HPDE6-E6E7 (cell line): ENCODE data around the gene SCTR.

Experiments used
- DNase-seq: peaks from one replicate; pipeline ENCODE4 v3.0.0; 2011; ENCODE audit warnings: missing footprints; ENCODE audit errors: extremely low spot score

SCTR gene

DNA sequence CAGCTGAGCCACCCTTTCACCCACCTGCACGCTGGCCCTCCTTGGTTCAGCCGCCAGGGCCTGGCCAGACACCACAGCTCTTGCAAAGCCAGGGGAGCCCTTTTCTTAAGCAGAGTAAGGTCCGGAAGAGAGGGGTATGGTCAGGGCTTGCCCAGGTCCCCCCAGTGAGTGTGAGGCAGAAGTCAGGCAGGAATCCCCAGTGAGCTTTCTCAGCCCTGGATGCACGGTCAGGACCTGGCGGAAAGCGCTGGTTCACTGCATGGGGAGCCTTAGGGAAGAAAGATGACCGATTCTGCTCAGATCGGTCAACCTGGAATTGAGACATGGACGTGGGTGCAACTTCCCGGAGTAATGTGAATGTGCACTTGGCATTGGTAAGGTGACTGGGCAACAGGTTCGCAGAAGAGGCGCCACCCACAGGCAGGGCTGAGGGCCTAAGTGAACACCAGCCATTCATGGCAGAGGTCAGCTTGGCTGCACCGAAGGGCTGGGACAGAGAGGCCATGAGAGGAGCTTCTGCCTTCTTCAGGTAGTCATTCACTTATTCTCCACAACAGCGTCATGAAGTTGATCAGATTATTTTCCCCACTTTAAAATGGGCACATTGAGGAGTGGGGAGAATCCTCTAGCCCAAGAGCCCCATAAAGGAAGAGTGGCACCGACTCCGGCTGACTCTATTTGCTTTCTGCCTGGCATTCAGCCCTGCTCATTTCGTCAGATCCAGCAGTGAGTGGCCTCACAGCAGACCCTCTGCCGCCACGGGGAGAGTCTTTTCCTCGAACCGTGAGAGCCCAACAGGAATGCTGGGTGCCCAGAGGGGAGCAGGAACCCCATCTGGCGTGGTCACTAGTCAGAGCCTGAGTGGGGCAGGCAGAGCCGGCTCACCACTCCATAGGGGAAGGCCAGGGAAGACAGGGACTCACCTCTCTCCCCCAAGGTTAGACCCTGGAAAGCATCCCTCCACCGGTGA lies 35.8 kb downstream of the SCTR start:
- no peak for DNase-seq

DNA sequence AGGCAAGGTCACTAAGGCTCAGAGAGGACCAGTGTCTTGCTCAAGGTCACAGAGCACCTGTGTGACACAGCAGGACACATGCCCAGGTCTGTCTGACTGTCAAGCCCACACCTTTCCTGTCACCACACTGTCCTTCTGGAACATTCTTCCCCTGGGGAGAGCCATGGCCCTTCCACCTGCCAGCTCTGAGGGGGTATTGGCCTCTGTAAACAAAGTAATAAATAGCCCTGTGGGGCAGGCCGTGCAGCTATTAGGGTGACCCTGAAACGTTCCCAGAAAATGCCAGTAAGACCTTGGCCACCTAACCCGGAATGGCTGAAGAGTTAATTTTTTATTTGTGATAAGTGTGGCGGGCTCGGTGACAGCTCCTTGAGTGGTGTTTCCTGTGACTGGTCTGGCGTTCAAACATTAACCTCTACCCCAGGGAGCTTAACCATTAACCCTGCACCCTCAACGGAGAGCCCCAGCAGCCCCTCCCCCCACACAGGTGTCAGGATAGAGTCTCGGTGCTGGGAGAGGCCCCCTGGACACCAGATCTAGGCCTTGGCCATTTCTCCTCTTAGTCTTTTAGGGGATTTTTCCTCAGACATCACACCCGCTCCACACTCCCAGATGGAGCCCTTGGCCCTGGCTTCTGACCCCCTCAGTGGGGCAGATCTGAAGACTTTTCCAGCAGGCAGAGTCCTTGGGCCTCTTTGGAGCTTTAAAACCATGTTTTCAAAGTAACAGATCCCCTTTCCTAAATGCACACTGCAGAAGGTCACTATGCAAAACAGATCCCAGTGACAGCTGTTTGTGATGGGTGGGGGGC lies 36.6 kb downstream of the SCTR start:
- DNase-seq: no peak

DNA sequence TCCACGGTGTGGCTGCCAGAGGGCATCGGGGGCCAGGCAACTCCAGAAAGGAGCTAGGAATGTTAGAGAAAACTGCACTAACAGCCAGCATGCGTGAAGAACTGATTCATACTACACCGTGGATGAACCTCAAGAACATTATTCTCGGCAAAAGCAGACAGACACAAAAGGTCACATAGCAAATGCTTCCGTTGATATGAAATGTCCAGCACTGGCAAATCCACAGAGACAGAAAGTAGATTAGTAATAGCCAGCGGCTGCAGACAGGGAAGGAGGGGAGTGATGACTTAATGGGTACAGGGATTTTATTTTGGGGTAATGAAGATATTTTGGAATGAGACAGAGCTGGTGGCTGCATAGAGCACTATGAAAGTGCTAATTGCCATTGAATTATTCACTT lies 37.4 kb downstream of the SCTR start:
- DNase-seq: no peak

GRCh38 chr2:119486196-119486827 lies 38.0 kb downstream of the SCTR start:
- no peak for DNase-seq

GRCh38 chr2:119485336-119486110 lies 38.8 kb downstream of the SCTR start:
- DNase-seq: no peak

DNA sequence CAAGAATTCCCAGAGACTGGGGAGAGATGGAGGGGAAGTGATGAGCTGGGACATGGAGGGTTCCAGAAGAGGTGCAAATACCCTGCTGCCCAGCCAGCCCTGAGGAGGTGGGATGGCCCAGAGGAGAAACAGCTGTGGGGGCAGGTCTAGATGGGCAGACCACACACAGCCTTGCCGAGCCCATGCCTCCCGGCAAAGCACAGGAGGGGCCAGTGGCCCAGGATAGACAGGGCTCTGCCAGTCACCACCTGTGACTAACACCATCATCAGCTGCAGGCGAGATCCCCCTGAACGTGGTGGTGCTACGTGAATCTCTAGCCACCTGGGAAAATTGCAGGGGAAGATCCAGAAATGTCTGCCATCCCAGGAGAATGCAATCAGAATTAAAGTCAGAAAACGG lies 39.4 kb downstream of the SCTR start:
- no peak for DNase-seq

GRCh38 chr2:119483896-119484718 lies 40.2 kb downstream of the SCTR start:
- no peak for DNase-seq

DNA sequence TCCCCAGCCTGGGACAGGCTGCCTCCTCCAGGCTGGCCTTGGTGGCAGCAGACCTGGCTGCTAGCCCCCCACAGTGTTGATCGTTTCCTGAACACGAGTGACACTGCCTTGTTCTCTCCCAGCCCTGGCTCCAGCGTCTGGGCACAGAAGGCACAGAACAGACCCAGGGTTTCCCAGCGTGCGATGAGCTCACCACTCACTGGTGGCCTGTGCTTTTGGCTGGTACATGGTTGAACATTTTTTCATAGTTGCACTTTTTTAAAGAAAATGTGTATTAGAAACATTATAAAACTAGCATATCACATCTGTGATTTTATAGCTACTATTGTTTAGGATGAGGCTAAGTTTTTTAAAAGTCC lies 40.9 kb downstream of the SCTR start:
- DNase-seq: no peak

GRCh38 chr2:119482481-119483394 lies 41.5 kb downstream of the SCTR start:
- no peak for DNase-seq

DNA sequence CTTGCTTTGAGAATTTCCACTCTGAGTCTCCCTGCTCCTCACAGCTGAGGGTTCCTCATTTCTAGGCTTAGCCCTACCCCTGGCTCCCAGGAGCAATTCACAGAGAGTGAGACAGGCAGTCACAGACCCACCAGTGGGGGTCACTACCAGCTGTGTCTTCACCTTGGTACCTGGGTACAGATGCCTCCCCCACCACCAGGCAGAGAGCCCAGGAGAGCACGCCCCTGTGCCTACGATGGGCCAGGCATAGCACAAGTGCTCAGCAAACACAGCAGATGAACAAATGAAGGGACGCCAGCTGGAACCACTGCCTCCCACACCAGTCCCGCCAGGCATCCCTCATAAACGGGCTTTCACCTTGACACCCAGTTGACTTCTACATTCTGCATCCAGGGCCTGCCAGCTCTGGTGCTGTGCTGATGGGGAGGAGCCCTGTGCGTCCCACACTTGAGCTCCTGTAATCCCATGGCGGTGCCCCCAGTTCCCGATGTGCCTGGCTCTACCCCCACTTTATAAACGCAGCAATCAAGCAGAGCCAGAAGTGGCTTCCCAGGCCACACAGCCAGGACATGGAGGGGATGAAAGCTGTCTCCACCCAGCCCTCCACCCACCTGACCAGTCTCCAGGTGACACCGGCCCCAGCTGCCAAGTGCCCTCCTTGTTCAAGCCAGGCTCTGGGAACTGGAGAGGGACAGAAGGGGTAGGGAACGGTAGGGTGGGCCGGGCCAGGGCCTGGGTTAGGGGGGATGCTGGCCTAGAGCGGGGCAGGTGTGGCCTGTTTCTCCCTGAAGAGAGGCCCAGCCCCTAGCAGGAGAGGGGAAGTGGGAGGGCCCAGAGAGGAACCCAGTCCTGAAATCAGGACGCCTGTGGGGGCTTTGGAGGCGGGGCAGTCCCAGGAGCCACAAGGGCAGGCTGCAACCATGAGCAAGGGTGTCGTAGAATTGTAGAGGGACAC lies 42.5 kb downstream of the SCTR start:
- DNase-seq: no peak

DNA sequence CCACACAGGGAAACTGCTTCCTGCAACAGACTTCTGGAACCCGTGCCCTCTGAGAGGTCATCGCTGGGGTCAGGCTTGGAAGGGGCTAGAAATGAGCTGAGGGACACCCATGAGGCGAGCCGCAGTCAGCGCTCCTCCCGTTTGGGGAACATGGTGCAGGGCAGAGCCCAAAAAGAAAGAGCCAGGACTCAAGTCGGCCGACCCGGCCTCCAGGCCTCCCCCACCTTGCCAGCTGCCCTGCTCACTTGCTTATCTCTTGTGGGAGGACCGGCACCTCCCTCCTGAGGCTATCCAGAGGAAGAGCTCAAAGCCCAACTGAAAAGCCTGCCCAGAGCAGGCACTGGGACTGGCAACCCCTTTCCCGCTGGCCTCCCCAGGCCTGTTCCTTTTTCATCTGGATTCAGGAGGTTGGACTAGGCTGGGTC lies 43.6 kb downstream of the SCTR start:
- DNase-seq: no peak

DNA sequence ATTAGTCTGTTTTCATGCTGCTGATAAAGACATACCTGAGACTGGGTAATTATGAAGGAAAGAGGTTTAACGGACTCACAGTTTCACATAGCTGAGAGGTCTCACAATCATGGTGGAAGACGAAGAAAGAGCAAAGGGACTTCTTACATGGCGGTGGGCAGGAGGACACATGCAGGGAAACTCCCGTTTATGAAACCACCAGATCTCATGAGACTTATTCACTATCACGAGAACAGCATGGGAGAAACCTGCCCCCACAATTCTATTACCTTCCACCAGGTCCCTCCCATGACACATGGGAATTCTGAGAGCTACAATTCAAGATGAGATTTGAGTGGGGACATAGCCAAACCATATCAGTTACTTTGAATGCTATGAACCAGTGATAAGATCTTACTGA lies 44.1 kb downstream of the SCTR start:
- no peak for DNase-seq

- no peak for DNase-seq
Measured at GRCh38 chr2:119478978-119479295, 45.3 kb downstream of the SCTR start.

DNA sequence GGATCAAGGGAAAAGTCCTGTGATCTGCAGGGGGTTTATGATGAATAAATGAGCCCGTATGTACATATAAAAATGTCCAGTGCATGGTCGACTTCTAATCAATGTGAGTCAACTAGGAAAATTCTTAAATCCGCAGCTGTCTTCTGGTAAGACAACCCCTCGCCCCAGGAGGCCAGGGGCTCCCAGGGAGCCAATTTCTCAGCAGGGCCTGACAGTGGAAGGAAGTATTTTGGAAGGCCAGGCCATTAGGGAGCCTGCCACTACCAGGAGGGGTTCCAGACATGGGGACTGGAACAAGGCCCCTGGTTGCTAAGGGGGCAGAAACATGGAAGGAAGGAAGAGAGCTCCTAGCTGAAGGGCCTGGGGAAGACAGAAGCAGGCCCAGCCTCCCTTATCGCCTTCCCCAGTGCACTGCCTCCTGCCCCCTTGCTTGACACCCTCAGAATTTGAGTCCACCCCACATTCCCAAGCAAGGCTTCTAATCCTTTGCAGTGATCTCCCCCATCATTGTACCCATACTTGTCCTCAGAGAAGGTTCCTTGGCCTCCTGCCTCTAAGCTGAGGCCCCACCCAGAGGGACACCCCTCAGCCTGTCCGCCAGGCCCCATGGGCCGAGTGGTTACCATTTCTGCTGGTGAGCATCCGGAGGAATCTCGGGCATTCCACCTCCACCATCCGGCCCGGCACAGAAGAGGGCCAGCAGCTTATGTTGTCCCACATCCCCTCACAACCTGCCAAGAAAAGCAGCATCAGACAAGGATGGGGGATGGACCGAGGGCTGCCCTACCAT lies 45.9 kb downstream of the SCTR start:
- DNase-seq: no peak

- DNase-seq: no peak
Measured at GRCh38 chr2:119477113-119477505, 47.2 kb downstream of the SCTR start.

- peak; percentile 54 for DNase-seq
Measured at GRCh38 chr2:119476301-119477112, 47.8 kb downstream of the SCTR start.

GRCh38 chr2:119475857-119476244 lies 48.4 kb downstream of the SCTR start:
- no peak for DNase-seq
